Right ventricle myocardium superior (tissue), 1 donor: ENCODE data around the gene RGS14. TPM values are rescaled to one million over a fixed set of nuclear protein-coding genes. Genes with fewer than 3 reads are reported as not detected.
A peak's percentile ranks its signal among the peaks of the same experiment; 100 is the strongest.

Experiments
- ATAC-seq: fragments of 200-7000 bp; cut with Tn5 transposase; one replicate; pipeline ENCODE4 v1.9.1; 2020; ENCODE audit warnings: mild to moderate bottlenecking; ENCODE audit not compliant: poor library complexity
- DNase-seq: peaks from one replicate; pipeline ENCODE4 v3.0.0-alpha.2; 2020
- intact Hi-C: fragments of 100-400 bp; cut with DNase I; formaldehyde crosslinking; loops from one replicate; pipeline ENCODE4 v1.11.2; 2022
- long read RNA-seq: library from polyadenylated mRNA; unstranded; transcript quantifications from one replicate; pipeline ENCODE4 v2.0.0, GENCODE V29; 2021
- total RNA-seq: library from RNA; stranded (reverse); fragmentation: NEBNext Ultra II Directional; extraction: Animal tissue kit (Norgen Biotek cat#: 25700); gene quantifications from one replicate; pipeline ENCODE4 v1.2.1, GENCODE V29; 2021
- donor health status: DM: no; HTN: yes; CAD: no; lungs with severe emphysema.

Gene RGS14
- total RNA-seq: 2.4 TPM
- long read RNA-seq, partial matches to known transcripts: 1 of 9 reads
- long read RNA-seq, other reads (novel, unspliced or antisense): 4 of 9 reads

- ATAC-seq: peak; percentile 70
- peak; percentile 78 for DNase-seq
- intact Hi-C loops: no loop called here
Observed at GRCh38 chr5:177357459-177358351, at the start of gene RGS14. Gene RGS14 (plus strand): TSS chr5:177357924. CDS start chr5:177358025, 101 bp downstream.

GRCh38 chr5:177308740-177309139 is 49.0 kb upstream of the RGS14 start:
- intact Hi-C loops: no loop called here
- DNase-seq: no peak
- ATAC-seq: no peak

GRCh38 chr5:177309351-177310191 is 48.2 kb upstream of the RGS14 start:
- peak; percentile 77 for DNase-seq
- intact Hi-C loops: no loop called here
- ATAC-seq: peak; percentile 35

- ATAC-seq (no peak), DNase-seq (no peak)
- intact Hi-C loops: no loop called here
Observed at GRCh38 chr5:177310332-177310731, 47.4 kb upstream of the RGS14 start.

GRCh38 chr5:177310757-177311391 is 46.9 kb upstream of the RGS14 start:
- DNase-seq: no peak
- intact Hi-C loops: no loop called here
- no peak for ATAC-seq

- ATAC-seq (peak; percentile 1), DNase-seq (no peak)
- intact Hi-C loops: no loop called here
Observed at GRCh38 chr5:177311392-177311722, 46.4 kb upstream of the RGS14 start.

GRCh38 chr5:177311723-177312648 is 45.7 kb upstream of the RGS14 start, which contains the start of gene MXD3:
Gene MXD3 (minus strand): TSS chr5:177311898. CDS start chr5:177311830, 68 bp downstream.
- intact Hi-C loops: no loop called here
- DNase-seq: peak; percentile 98
- ATAC-seq: peak; percentile 94

GRCh38 chr5:177312649-177313181 is 45.0 kb upstream of the RGS14 start:
- DNase-seq (no peak), ATAC-seq (no peak)

GRCh38 chr5:177313561-177314259 is 44.0 kb upstream of the RGS14 start:
- intact Hi-C loops: no loop called here
- ATAC-seq (no peak), DNase-seq (no peak)

More at GRCh38 chr5:177312649-177313181, 45.0 kb upstream of the RGS14 start:
- intact Hi-C loops: no loop called here

- intact Hi-C loops: no loop called here
- DNase-seq (no peak), ATAC-seq (no peak)
Observed at GRCh38 chr5:177314376-177315342, 43.1 kb upstream of the RGS14 start.

- ATAC-seq (no peak), DNase-seq (no peak)
- intact Hi-C loops: no loop called here
Observed at GRCh38 chr5:177315411-177315810, 42.3 kb upstream of the RGS14 start.

- DNase-seq (no peak), ATAC-seq (no peak)
- intact Hi-C loops: no loop called here
Observed at GRCh38 chr5:177316005-177316404, 41.7 kb upstream of the RGS14 start.

- intact Hi-C loops: no loop called here
- DNase-seq (peak; percentile 79), ATAC-seq (peak; percentile 69)
Observed at GRCh38 chr5:177317959-177318377, 39.8 kb upstream of the RGS14 start.

- intact Hi-C loops: no loop called here
- no peak for DNase-seq
Observed at GRCh38 chr5:177319913-177320588, 37.7 kb upstream of the RGS14 start.

GRCh38 chr5:177320879-177321278 is 36.8 kb upstream of the RGS14 start:
- ATAC-seq (no peak), DNase-seq (no peak)

More at GRCh38 chr5:177319913-177320588, 37.7 kb upstream of the RGS14 start:
- ATAC-seq: no peak

More at GRCh38 chr5:177320879-177321278, 36.8 kb upstream of the RGS14 start:
- intact Hi-C loops: no loop called here
